Erythroblast (primary cell): ENCODE data around the gene FGG.

ENCODE experiments used
- GATA1 ChIP-seq: IDR thresholded peaks from 2 replicates; pipeline ENCODE4 v1.6.1; 2011; ENCODE audit warnings: low read depth, mild to moderate bottlenecking, control low read depth, low read length, moderate library complexity
- POLR2A ChIP-seq: IDR thresholded peaks from 2 replicates; pipeline ENCODE4 v1.6.1; 2011; ENCODE audit warnings: mild to moderate bottlenecking, low read length

- TF ChIP-seq POLR2A (no peak), GATA1 (no peak)
Observed at GRCh38 chr4:154577324-154577723, 35.1 kb downstream of the FGG start.
